AG04449 (cell line): ENCODE results near the gene KCTD1.

ENCODE experiments used
- CTCF ChIA-PET: fragments of 350-600 bp; formaldehyde crosslinking; extraction: SDS; loops from one replicate; lab custom pipeline; 2021; ENCODE audit warnings: antibody characterized with exemption; lab: Yijun Ruan, JAX
- POLR2A ChIA-PET: fragments of 400-600, 350-600 bp; formaldehyde crosslinking; extraction: SDS; loops from one replicate; lab custom pipeline; 2020; ENCODE audit warnings: antibody characterized with exemption, inconsistent platforms; lab: Yijun Ruan, JAX
- DNase-seq: peaks from one replicate; pipeline ENCODE4 v3.0.0-alpha.2; 2010; ENCODE audit warnings: low read depth, low spot score
- H3K4me3 ChIP-seq: 2 replicates; pipeline ENCODE4 v1.5.1; 2011; ENCODE audit warnings: low read depth, mild to moderate bottlenecking, control low read depth, low read length
- CTCF ChIP-seq: IDR thresholded peaks from one replicate; pipeline ENCODE4 v1.5.1; 2011; ENCODE audit warnings: mild to moderate bottlenecking, moderate library complexity, low read length, control low read depth, inconsistent platforms; ENCODE audit not compliant: insufficient read depth; ENCODE audit errors: missing control alignments

Gene KCTD1

GRCh38 chr18:26526128-26526965, 22.0 kb downstream of the KCTD1 start:
- ChIA-PET CTCF (interaction anchor here (0.9 to 1.0 kb wide), 2 partner anchors 9 to 13 kb away, joined by 3 read pairs; no protein-coding TSS in a partner anchor), POLR2A (no interaction called here)
- no peak for TF ChIP-seq CTCF
- H3K4me3 ChIP-seq = no peak overlapping the region
- DNase-seq = no peak

- DNase-seq = no peak
- ChIA-PET CTCF (interaction anchor here (1.4 to 1.8 kb wide), 2 partner anchors 16 to 23 kb away, joined by 6 read pairs; partner anchors contain the start of gene KCTD1), POLR2A (no interaction called here)
- no peak for TF ChIP-seq CTCF
- H3K4me3 ChIP-seq = no peak overlapping the region
Observed at GRCh38 chr18:26524504-26525351, 23.6 kb downstream of the KCTD1 start.

GRCh38 chr18:26524002-26524401, 24.4 kb downstream of the KCTD1 start:
- ChIA-PET POLR2A (no interaction called here), CTCF (interaction anchor here (1.4 to 1.8 kb wide), 2 partner anchors 17 to 24 kb away, joined by 6 read pairs; partner anchors contain the start of gene KCTD1)
- no peak for DNase-seq
- TF ChIP-seq CTCF = no peak
- H3K4me3 ChIP-seq = no peak overlapping the region

GRCh38 chr18:26521617-26522016, 26.7 kb downstream of the KCTD1 start:
- ChIA-PET POLR2A (interaction anchor here (0.8 kb wide), 1 partner anchor 19 kb away, joined by 3 read pairs; no protein-coding TSS in a partner anchor), CTCF (interaction anchor here (2.1 kb wide), 1 partner anchor 10 kb away, joined by 5 read pairs; no protein-coding TSS in a partner anchor)
- no peak overlapping the region for H3K4me3 ChIP-seq
- TF ChIP-seq CTCF = no peak
- DNase-seq = no peak

GRCh38 chr18:26520974-26521373, 27.4 kb downstream of the KCTD1 start:
- TF ChIP-seq CTCF = no peak
- no peak for DNase-seq
- CTCF ChIA-PET = interaction anchor here (2.1 kb wide), 1 partner anchor 11 kb away, joined by 5 read pairs; no protein-coding TSS in a partner anchor
- POLR2A ChIA-PET = no interaction called here
- H3K4me3 ChIP-seq = no peak overlapping the region
